Right lobe of liver (tissue), 4 donors: ENCODE data around the gene MSANTD4.
"Not testable (repeated sequence)": the region's sequence is repeated elsewhere in the genome, so short reads cannot be mapped to it uniquely, and the experiment has no call there.

Source experiments
- POLR2A ChIP-seq: fragments of 450-650 bp; IDR thresholded peaks from one replicate; pipeline ENCODE4 v1.6.1; 2017; ENCODE audit warnings: antibody characterized with exemption, mild to moderate bottlenecking
- TF ChIP-seq, protein P1 (sequence below), 4 donors: fragments of 200-600 bp in 3 of 4; fragments of 450-650 bp in 1 of 4; IDR thresholded peaks; one replicate each; pipeline versions ENCODE4 v1.5.1 to v1.8.0; 2016 to 2022; ENCODE audit warnings: antibody characterized with exemption in 4 of 4, mild to moderate bottlenecking in 2 of 4
- donor health status: DM: no; HTN: no; CAD: no.
- donor health status: DM: no; HTN: no; CAD: no.
- donor health status: DM: no; HTN: yes; CAD: no.

DNA sequence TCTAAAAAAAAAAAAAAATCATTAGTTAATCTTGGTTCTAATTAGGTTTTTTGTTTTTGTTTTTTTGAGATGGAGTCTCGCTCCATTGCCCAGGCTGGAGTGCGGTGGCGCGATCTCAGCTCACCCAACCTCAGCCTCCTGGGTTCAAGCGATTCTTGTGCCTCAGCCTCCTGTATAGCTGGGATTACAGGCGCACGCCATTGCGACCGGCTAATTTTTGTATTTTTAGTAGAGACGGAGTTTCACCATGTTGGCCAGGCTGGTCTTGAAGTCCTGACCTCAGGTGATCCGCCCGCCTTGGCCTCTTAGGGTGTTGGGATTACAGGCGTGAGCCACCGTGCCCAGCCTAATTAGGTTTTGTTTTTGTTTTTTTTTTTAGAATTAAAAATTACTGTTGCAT is 36.3 kb upstream of the MSANTD4 start:
- TF ChIP-seq, protein P1, sequence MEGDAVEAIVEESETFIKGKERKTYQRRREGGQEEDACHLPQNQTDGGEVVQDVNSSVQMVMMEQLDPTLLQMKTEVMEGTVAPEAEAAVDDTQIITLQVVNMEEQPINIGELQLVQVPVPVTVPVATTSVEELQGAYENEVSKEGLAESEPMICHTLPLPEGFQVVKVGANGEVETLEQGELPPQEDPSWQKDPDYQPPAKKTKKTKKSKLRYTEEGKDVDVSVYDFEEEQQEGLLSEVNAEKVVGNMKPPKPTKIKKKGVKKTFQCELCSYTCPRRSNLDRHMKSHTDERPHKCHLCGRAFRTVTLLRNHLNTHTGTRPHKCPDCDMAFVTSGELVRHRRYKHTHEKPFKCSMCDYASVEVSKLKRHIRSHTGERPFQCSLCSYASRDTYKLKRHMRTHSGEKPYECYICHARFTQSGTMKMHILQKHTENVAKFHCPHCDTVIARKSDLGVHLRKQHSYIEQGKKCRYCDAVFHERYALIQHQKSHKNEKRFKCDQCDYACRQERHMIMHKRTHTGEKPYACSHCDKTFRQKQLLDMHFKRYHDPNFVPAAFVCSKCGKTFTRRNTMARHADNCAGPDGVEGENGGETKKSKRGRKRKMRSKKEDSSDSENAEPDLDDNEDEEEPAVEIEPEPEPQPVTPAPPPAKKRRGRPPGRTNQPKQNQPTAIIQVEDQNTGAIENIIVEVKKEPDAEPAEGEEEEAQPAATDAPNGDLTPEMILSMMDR (IDR thresholded peaks at IDR 0.05): not testable (repeated sequence)
- TF ChIP-seq POLR2A: not testable (repeated sequence)
